GM12891 (cell line): Measurements from ENCODE around the gene XIAP.
"Not testable (repeated sequence)": the region's sequence is repeated elsewhere in the genome, so short reads cannot be mapped to it uniquely, and the experiment has no call there.

Source experiments
- DNase-seq: peaks from one replicate; pipeline ENCODE4 v3.0.0; 2011; ENCODE audit warnings: low spot score; ENCODE audit not compliant: insufficient read length
- FAIRE-seq: peaks from 2 replicates; lab custom pipeline; 2011; peaks lifted over from hg19 to GRCh38; lab: Jason Lieb, UNC
- PAX5 ChIP-seq: IDR thresholded peaks from 2 replicates; pipeline ENCODE4 v1.6.1; 2011; ENCODE audit warnings: low read length, moderate library complexity, mild to moderate bottlenecking; ENCODE audit not compliant: insufficient read depth, severe bottlenecking
- POLR2A ChIP-seq: IDR thresholded peaks from 2 replicates; pipeline ENCODE4 v1.6.1; 2011; ENCODE audit warnings: low read depth, low read length, control low read depth
- POLR2AphosphoS5 ChIP-seq: IDR thresholded peaks from 2 replicates; pipeline ENCODE4 v1.6.1; 2011; ENCODE audit warnings: low read depth, low read length, control low read depth
- POU2F2 ChIP-seq: IDR thresholded peaks from 2 replicates; pipeline ENCODE4 v1.6.1; 2011; ENCODE audit warnings: low read depth, mild to moderate bottlenecking, control low read depth, low read length, moderate library complexity
- SPI1 ChIP-seq: IDR thresholded peaks from 2 replicates; pipeline ENCODE4 v1.6.1; 2011; ENCODE audit warnings: low read depth, low read length, control low read depth
- TAF1 ChIP-seq: IDR thresholded peaks from 2 replicates; pipeline ENCODE4 v1.6.1; 2011; ENCODE audit warnings: low read depth, low read length, control low read depth

XIAP gene

DNA sequence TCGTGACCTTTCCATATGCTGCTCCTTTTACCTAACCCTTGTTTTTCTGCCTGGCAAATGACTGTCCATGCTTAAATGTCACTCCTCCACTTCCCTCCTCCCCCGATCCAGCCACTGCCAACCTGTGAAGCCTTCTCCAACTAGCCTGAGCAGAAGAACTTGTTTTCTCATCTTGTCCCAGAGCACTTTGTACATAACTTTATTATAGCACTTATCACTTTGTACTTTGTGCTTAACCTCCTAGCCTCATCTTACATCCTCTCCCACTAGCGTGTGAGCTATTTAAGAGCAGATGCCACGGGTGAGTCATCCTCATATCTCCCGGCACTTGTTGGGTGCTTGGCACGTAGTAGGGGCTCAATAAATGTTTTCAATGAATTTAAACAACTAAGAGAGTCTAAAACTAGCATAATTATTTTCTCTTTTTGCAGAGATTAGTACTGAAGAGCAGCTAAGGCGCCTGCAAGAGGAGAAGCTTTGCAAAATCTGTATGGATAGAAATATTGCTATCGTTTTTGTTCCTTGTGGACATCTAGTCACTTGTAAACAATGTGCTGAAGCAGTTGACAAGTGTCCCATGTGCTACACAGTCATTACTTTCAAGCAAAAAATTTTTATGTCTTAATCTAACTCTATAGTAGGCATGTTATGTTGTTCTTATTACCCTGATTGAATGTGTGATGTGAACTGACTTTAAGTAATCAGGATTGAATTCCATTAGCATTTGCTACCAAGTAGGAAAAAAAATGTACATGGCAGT lies 46.9 kb downstream of the XIAP start:
- TF ChIP-seq SPI1 (no peak), POU2F2 (no peak), TAF1 (no peak), POLR2A (no peak), PAX5 (no peak), POLR2AphosphoS5 (no peak)

DNA sequence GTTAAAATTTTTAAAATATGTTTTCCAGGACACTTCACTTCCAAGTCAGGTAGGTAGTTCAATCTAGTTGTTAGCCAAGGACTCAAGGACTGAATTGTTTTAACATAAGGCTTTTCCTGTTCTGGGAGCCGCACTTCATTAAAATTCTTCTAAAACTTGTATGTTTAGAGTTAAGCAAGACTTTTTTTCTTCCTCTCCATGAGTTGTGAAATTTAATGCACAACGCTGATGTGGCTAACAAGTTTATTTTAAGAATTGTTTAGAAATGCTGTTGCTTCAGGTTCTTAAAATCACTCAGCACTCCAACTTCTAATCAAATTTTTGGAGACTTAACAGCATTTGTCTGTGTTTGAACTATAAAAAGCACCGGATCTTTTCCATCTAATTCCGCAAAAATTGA lies 49.7 kb downstream of the XIAP start:
- DNase-seq (no peak), FAIRE-seq (no peak)
- TF ChIP-seq POLR2A, result no peak

More for the DNA sequence above, 46.9 kb downstream of the XIAP start:
- DNase-seq (no peak), FAIRE-seq (peak; percentile 92)

GRCh38 chrX:123917069-123917468 lies 57.2 kb downstream of the XIAP start:
- TF ChIP-seq POLR2A, result no peak
- no peak for TF ChIP-seq TAF1
- no peak for TF ChIP-seq SPI1
- no peak for TF ChIP-seq POLR2AphosphoS5
- TF ChIP-seq PAX5, result no peak
- no peak for TF ChIP-seq POU2F2
- FAIRE-seq (no peak), DNase-seq (no peak)

DNA sequence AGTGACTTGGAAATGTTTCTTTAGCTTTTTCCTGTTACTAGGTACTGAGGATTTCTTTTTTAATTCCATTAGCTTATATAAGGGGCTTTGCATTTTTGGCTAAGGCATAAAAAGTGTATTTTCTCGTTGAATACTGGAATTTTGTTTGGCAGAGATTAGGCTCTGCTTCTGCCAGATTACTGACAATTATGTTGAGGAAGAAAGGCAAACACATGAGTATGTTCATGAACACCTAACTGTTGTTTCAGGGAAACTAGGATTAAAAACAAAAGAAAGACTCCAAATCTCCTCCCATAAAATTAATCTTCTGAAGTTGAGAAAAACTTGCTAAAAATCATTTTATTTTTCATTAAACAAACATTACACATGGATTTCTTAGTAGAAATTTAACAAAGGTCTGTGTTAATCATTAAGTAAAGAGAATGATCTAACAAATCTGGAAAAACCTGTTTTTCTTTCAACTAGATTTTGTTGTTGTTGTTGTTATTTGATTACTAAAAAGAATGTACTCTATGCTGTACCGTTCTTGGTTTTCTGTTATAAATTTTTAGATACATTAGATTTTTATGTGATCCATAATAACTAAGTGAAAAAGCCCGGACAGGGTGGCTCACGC lies 58.4 kb downstream of the XIAP start:
- no peak for DNase-seq
- TF ChIP-seq SPI1, result no peak
- no peak for FAIRE-seq

- TF ChIP-seq POLR2AphosphoS5, result no peak
- TF ChIP-seq POLR2A, result no peak
- TF ChIP-seq POU2F2, result no peak
- TF ChIP-seq SPI1, result no peak
- no peak for TF ChIP-seq TAF1
- no peak for TF ChIP-seq PAX5
- DNase-seq, result no peak
- FAIRE-seq, result no peak
These were observed 60.4 kb downstream of the XIAP start for GRCh38 chrX:123920105-123920785.

DNA sequence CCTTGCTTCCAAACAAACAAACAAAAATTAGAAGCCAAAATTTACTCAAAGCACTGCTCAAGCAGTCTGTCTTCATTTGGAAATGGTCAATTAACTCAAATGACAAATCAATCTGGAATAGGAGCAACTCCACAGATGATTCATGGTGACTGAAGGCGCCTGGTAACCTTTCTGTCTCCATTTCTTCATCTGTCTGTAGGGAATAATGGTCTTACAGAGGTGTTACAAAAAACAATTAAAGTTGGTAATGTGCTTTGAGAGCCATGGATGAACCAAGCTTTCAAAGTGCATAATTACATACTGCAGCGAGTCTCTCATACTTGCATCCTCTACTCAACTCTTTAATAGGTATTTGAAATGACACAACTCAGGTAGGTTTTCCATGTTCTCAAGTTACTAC lies 63.4 kb downstream of the XIAP start:
- no peak for TF ChIP-seq POLR2AphosphoS5
- TF ChIP-seq POU2F2, result no peak
- no peak for TF ChIP-seq POLR2A
- no peak for TF ChIP-seq SPI1
- TF ChIP-seq TAF1, result no peak
- TF ChIP-seq PAX5, result no peak
- DNase-seq (no peak), FAIRE-seq (no peak)

DNA sequence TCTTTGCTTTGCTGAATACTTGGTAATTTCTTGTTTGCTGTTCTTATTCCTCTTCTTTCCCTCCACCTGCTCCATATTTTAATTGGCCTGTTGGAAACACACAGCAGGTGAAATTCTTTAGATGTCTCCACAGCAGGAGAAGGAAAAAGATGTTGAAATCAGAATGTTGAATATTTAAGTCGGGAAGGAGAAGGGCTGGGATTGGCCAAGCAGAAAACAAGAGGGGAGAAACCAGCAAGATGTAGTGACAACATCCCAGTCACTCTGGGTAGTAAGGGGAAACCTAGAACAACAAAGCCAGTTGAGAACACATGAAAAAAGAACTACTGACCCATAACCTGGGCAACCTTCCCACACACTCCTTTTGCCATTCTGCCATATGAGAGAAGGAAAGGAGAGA lies 64.3 kb downstream of the XIAP start:
- no peak for TF ChIP-seq PAX5
- TF ChIP-seq POLR2AphosphoS5, result no peak
- no peak for TF ChIP-seq POU2F2
- no peak for TF ChIP-seq TAF1
- TF ChIP-seq POLR2A, result no peak
- TF ChIP-seq SPI1, result no peak
- no peak for FAIRE-seq
- no peak for DNase-seq

DNA sequence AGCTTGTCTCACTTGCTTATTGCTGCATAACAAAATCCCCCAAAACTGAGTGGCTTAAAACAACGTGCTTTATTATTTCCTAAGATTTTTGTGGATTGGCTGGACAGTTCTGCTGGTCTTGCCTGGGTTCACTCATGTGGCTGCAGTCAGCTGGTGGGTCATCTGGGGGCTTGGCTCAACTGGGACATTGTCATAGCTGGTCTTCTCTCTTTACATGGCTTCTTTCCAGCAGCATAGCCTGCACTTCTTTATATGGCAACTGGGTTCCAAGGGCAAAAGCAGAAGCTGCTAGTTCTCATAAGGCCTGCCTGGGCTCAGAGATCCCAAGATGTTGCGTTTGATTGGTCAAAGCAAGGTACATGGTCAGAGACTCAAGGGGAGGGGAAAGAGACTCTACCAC lies 68.0 kb downstream of the XIAP start:
- TF ChIP-seq TAF1 (no peak), SPI1 (no peak), PAX5 (no peak), POLR2A (no peak), POU2F2 (no peak), POLR2AphosphoS5 (no peak)
- DNase-seq (no peak), FAIRE-seq (no peak)

DNA sequence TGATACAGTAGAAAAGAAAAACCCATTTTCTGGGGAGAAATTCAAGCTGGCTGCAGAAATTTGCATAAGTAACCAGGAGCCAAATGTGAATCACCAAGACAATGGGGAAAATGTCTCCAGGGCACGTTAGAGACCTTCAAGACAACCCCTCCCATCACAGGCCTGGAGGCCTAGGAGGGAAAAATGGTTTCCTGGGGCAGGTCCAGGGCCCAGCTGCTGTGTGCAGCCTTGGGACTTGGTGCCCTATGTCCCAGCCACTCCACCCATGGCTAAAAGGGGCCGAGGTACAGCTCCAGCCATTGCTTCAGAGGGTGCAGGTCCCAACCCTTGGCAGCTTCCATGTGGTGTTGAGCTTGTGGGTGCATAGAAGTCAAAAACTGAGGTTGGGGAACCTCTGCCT lies 72.2 kb downstream of the XIAP start:
- FAIRE-seq, DNase-seq: not testable (repeated sequence)

DNA sequence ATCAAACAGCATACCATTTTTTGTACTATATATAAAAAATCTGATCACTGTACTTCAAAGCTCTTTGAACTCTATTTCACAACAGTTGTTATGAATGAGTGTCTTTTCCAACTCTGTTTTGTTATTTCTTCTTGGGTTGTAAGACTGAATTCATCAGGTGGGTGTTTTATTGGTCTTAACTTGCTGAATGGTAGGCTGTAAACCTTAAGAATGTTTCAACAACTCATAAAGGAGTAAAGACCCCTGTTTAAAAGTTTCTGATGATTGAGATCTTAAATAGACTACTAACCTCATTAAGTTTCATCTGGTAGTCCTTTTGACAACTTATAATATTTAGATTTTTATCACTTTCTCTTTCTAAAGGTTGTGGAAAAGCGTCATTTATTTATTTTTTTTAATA lies 83.2 kb downstream of the XIAP start:
- DNase-seq (no peak), FAIRE-seq (no peak)

GRCh38 chrX:123943488-123943887 lies 83.6 kb downstream of the XIAP start:
- DNase-seq (no peak), FAIRE-seq (no peak)
- TF ChIP-seq SPI1, result no peak
- TF ChIP-seq POLR2A, result no peak
- TF ChIP-seq TAF1, result no peak
- TF ChIP-seq POLR2AphosphoS5, result no peak
- no peak for TF ChIP-seq PAX5

More for the DNA sequence above, 83.2 kb downstream of the XIAP start:
- TF ChIP-seq TAF1 (no peak), POU2F2 (no peak)
